PC-9 (cell line): ENCODE data around the gene CDC37L1. TPM values are rescaled to one million over a fixed set of nuclear protein-coding genes. Genes with fewer than 3 reads are reported as not detected.

Experiments used
- BruUV-seq: library from RNA; stranded (reverse); fragments of 400-500 nt; replicated peaks from 2 replicates; lab custom pipeline; 2021; lab: Mats Ljungman, UMichigan
- CTCF ChIA-PET: fragments of 300-600 bp; sonication (Branson Sonifier 250); formaldehyde crosslinking; loops from one replicate; lab custom pipeline; 2022; ENCODE audit warnings: antibody characterized with exemption; lab: Charles Lee
- POLR2A ChIA-PET: fragments of 300-600 bp; sonication (Branson Sonifier 250); formaldehyde crosslinking; loops from one replicate; lab custom pipeline; 2022; ENCODE audit warnings: antibody characterized with exemption; ENCODE audit not compliant: unreplicated experiment; lab: Charles Lee
- DNase-seq, 2 experiments: peaks; one replicate each; pipeline versions ENCODE4 v3.0.0 to v3.0.0-alpha.2; 2015 to 2022; ENCODE audit warnings: mixed read lengths in 1 of 2
- H2AFZ ChIP-seq: fragments of 200-600 bp; sonication (generic); 2 replicates; pipeline ENCODE4 v1.8.1; 2017; ENCODE audit warnings: antibody characterized with exemption
- H3F3A ChIP-seq: fragments of 200-600 bp; sonication (generic); 2 replicates; pipeline ENCODE4 v1.8.1; 2017; ENCODE audit warnings: antibody characterized with exemption, mild to moderate bottlenecking, low read depth; ENCODE audit not compliant: insufficient read depth
- H3K27ac ChIP-seq: fragments of 200-600 bp; sonication (generic); 2 replicates; pipeline ENCODE4 v1.6.1; 2016; ENCODE audit warnings: mixed run types
- H3K27me3 ChIP-seq: fragments of 200-600 bp; sonication (generic); 2 replicates; pipeline ENCODE4 v1.6.1; 2016; ENCODE audit warnings: low read depth, mixed run types; ENCODE audit not compliant: insufficient read depth
- H3K36me3 ChIP-seq: fragments of 200-600 bp; sonication (generic); 2 replicates; pipeline ENCODE4 v1.6.1; 2016; ENCODE audit warnings: low read depth, mixed run types
- H3K4me1 ChIP-seq: fragments of 200-600 bp; sonication (generic); replicated peaks from 2 replicates; pipeline ENCODE4 v1.6.1; 2016; ENCODE audit warnings: mixed run types; ENCODE audit not compliant: insufficient read depth
- H3K4me2 ChIP-seq: fragments of 200-600 bp; sonication (generic); 2 replicates; pipeline ENCODE4 v1.6.1; 2017; ENCODE audit warnings: mixed run types
- H3K4me3 ChIP-seq: fragments of 200-600 bp; sonication (generic); 2 replicates; pipeline ENCODE4 v1.6.1; 2016; ENCODE audit warnings: mixed run types
- H3K79me2 ChIP-seq: fragments of 200-600 bp; sonication (generic); 2 replicates; pipeline ENCODE4 v1.6.1; 2017; ENCODE audit warnings: low read depth, mixed run types
- H3K9me2 ChIP-seq: fragments of 200-600 bp; sonication (generic); 2 replicates; pipeline ENCODE4 v1.8.1; 2017; ENCODE audit warnings: mild to moderate bottlenecking; ENCODE audit not compliant: insufficient read depth
- H3K9me3 ChIP-seq: fragments of 200-600 bp; sonication (generic); 2 replicates; pipeline ENCODE4 v1.8.1; 2016; ENCODE audit warnings: low read depth; ENCODE audit not compliant: insufficient read depth
- H4K20me1 ChIP-seq: fragments of 200-600 bp; sonication (generic); 2 replicates; pipeline ENCODE4 v1.8.1; 2017; ENCODE audit not compliant: insufficient read depth
- CTCF ChIP-seq: fragments of 200-600 bp; sonication (generic); conservative IDR thresholded peaks from 2 replicates; pipeline ENCODE4 v1.6.1; 2017; ENCODE audit warnings: mixed run types, antibody characterized with exemption, mild to moderate bottlenecking, moderate library complexity
- EZH2 ChIP-seq: fragments of 200-600 bp; sonication (generic); IDR thresholded peaks from 2 replicates; pipeline ENCODE4 v1.8.0; 2017; ENCODE audit warnings: antibody characterized with exemption, low read depth
- intact Hi-C: fragments of 100-400 bp; cut with micrococcal nuclease; formaldehyde crosslinking; loops from one replicate; pipeline ENCODE4 v1.10.0; 2022; ENCODE audit not compliant: unreplicated experiment
- total RNA-seq: library from RNA; stranded (reverse); gene quantifications from 2 replicates; pipeline ENCODE4 v1.2.3, GENCODE V29; 2021

The CDC37L1 gene
- total RNA-seq, 1 experiment from 2014 or later = 6.7 TPM

GRCh38 chr9:4680750-4681149 is 1.4 kb downstream of the CDC37L1 start:
- CTCF ChIA-PET = no interaction called here
- DNase-seq = no peak
- Histone ChIP-seq H3K9me3 (no peaks in the 10 kb centered on the region), H3K4me1 (peaks cover 20% of the 10 kb centered on the region), H3K4me3 (peak overlapping the region; percentile 87), H3K27me3 (no peaks in the 10 kb centered on the region), H3F3A (peaks cover 15% of the 10 kb centered on the region), H3K4me2 (peak overlapping the region; percentile 88), H3K79me2 (peaks cover 32% of the 10 kb centered on the region), H4K20me1 (no peaks in the 10 kb centered on the region), H3K27ac (no peak overlapping the region), H3K9me2 (no peaks in the 10 kb centered on the region), H3K36me3 (no peaks in the 10 kb centered on the region), H2AFZ (no peak overlapping the region)
- no peak for TF ChIP-seq EZH2
- no peak for TF ChIP-seq CTCF
- POLR2A ChIA-PET = no interaction called here
- BruUV-seq = no TSS peak
- intact Hi-C loops = no loop called here

GRCh38 chr9:4684820-4685219 is 5.5 kb downstream of the CDC37L1 start:
- no peak for TF ChIP-seq CTCF
- TF ChIP-seq EZH2 = no peak
- Histone ChIP-seq H2AFZ (no peak overlapping the region), H3K27ac (no peak overlapping the region), H3K36me3 (no peaks in the 10 kb centered on the region), H3K4me1 (peaks cover 9% of the 10 kb centered on the region), H3F3A (peaks cover 4% of the 10 kb centered on the region; the same call in 1 of the 2 replicates), H3K79me2 (peaks cover 31% of the 10 kb centered on the region), H3K27me3 (no peaks in the 10 kb centered on the region), H4K20me1 (no peaks in the 10 kb centered on the region), H3K4me3 (no peak overlapping the region), H3K4me2 (no peak overlapping the region), H3K9me2 (no peaks in the 10 kb centered on the region), H3K9me3 (no peaks in the 10 kb centered on the region)
- BruUV-seq = no TSS peak
- ChIA-PET CTCF (no interaction called here), POLR2A (no interaction called here)
- intact Hi-C loops = no loop called here
- no peak for DNase-seq

- no peaks in the 10 kb centered on the region for H4K20me1 ChIP-seq
- ChIA-PET CTCF (no interaction called here), POLR2A (no interaction called here)
- H3K9me3 ChIP-seq = no peaks in the 10 kb centered on the region
- H3K4me1 ChIP-seq = peaks cover 4% of the 10 kb centered on the region
- H2AFZ ChIP-seq = no peak overlapping the region
- BruUV-seq = no TSS peak
- H3K4me3 ChIP-seq = no peak overlapping the region
- H3K27ac ChIP-seq = no peak overlapping the region
- TF ChIP-seq CTCF (no peak), EZH2 (no peak)
- intact Hi-C loops = no loop called here
- peaks cover 18% of the 10 kb centered on the region for H3K79me2 ChIP-seq
- no peak for DNase-seq
- no peaks in the 10 kb centered on the region for H3F3A ChIP-seq
- no peak overlapping the region for H3K4me2 ChIP-seq
- H3K9me2 ChIP-seq = no peaks in the 10 kb centered on the region
- H3K36me3 ChIP-seq = no peaks in the 10 kb centered on the region
- no peaks in the 10 kb centered on the region for H3K27me3 ChIP-seq
Measured at GRCh38 chr9:4686112-4686511, 6.7 kb downstream of the CDC37L1 start.
